ENCODE results near the gene MUC12. TPM values are rescaled to one million over a fixed set of nuclear protein-coding genes. Genes with fewer than 3 reads are reported as not detected.

MUC12 gene
- total RNA-seq, 2 experiments from 2014 or later: 0.39 to 0.60 TPM

- no peaks in the 10 kb centered on the region for H3K36me3 Mint-ChIP-seq (ENCODE audit: low read depth)
- DNase-seq: no peak
- Histone ChIP-seq H3K4me3 (ENCODE audit: low read length) (no peak overlapping the region), H3K27me3 (ENCODE audit: control insufficient read depth in 1 of 2, insufficient read depth in 2 of 2, low read length in 2 of 2) (peaks cover 47 to 62% of the 10 kb centered on the region in 2 experiments), H3K27ac (ENCODE audit: low read depth in 1 of 2, low read length in 2 of 2) (no peak overlapping the region), H3K9me3 (ENCODE audit: control insufficient read depth in 1 of 2, insufficient read depth in 1 of 2, low read length in 2 of 2) (peaks cover 0 to 34% of the 10 kb centered on the region in 2 experiments), H3K36me3 (ENCODE audit: insufficient read depth, low read length) (no peaks in the 10 kb centered on the region), H3K4me1 (ENCODE audit: insufficient read depth, low read length) (peaks cover 28% of the 10 kb centered on the region)
- ATAC-seq (ENCODE audit: poor library complexity): no peak
- H3K4me3 Mint-ChIP-seq: no peak overlapping the region
- no peaks in the 10 kb centered on the region for H3K9me3 Mint-ChIP-seq
- peaks cover 22% of the 10 kb centered on the region for H3K4me1 Mint-ChIP-seq (ENCODE audit: low read depth)
- no peak overlapping the region for H3K27ac Mint-ChIP-seq
- ChIA-PET CTCF (no interaction called here), POLR2A (no interaction called here)
- intact Hi-C loops (cut with DNase I, micrococcal nuclease): no loop called here
- peaks cover 76% of the 10 kb centered on the region for H3K27me3 Mint-ChIP-seq
- TF ChIP-seq CTCF (IDR thresholded peaks at IDR 0.05): no peak
Observed at GRCh38 chr7:100968031-100968430, 1.3 kb upstream of the MUC12 start.

DNA sequence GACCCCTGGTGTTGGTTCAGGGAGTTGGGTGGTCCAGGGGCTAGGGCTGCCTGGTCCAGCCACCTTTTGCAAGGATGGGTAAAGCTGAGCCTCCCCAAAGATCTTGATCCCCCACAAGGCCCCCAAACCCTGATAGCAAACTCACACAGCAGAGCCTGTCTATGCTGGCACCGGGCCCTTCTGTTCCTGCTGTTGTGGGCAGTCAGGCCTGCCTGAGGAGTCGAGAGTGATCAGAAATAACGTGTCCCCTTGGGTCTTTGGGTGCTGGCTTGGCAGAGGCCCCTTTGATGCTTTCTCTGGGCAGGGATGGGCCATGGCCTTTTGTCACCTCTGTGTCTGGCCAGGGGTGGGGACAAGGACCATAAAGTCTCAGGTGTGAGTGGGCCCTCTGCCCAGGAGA is 715 bp upstream of the MUC12 start:
- H3K27ac Mint-ChIP-seq: no peak overlapping the region
- no peaks in the 10 kb centered on the region for H3K36me3 ChIP-seq (ENCODE audit: insufficient read depth, low read length)
- H3K4me1 Mint-ChIP-seq (ENCODE audit: low read depth): peaks cover 22% of the 10 kb centered on the region
- ATAC-seq (ENCODE audit: poor library complexity) (no peak), DNase-seq (no peak)
- peaks cover 41 to 57% of the 10 kb centered on the region in 2 experiments for H3K27me3 ChIP-seq (ENCODE audit: control insufficient read depth in 1 of 2, insufficient read depth in 2 of 2, low read length in 2 of 2)
- ChIA-PET POLR2A (no interaction called here), CTCF (no interaction called here)
- H3K9me3 ChIP-seq (ENCODE audit: control insufficient read depth in 1 of 2, insufficient read depth in 1 of 2, low read length in 2 of 2): peaks cover 0 to 34% of the 10 kb centered on the region in 2 experiments
- H3K4me1 ChIP-seq (ENCODE audit: insufficient read depth, low read length): peaks cover 28% of the 10 kb centered on the region
- intact Hi-C loops (cut with DNase I, micrococcal nuclease): no loop called here
- no peaks in the 10 kb centered on the region for H3K9me3 Mint-ChIP-seq
- peaks cover 72% of the 10 kb centered on the region for H3K27me3 Mint-ChIP-seq
- no peak overlapping the region for H3K27ac ChIP-seq (ENCODE audit: low read depth in 1 of 2, low read length in 2 of 2)
- H3K4me3 Mint-ChIP-seq: no peak overlapping the region
- H3K4me3 ChIP-seq (ENCODE audit: low read length): no peak overlapping the region
- H3K36me3 Mint-ChIP-seq (ENCODE audit: low read depth): no peaks in the 10 kb centered on the region
- no peak for TF ChIP-seq CTCF (IDR thresholded peaks at IDR 0.05)

DNA sequence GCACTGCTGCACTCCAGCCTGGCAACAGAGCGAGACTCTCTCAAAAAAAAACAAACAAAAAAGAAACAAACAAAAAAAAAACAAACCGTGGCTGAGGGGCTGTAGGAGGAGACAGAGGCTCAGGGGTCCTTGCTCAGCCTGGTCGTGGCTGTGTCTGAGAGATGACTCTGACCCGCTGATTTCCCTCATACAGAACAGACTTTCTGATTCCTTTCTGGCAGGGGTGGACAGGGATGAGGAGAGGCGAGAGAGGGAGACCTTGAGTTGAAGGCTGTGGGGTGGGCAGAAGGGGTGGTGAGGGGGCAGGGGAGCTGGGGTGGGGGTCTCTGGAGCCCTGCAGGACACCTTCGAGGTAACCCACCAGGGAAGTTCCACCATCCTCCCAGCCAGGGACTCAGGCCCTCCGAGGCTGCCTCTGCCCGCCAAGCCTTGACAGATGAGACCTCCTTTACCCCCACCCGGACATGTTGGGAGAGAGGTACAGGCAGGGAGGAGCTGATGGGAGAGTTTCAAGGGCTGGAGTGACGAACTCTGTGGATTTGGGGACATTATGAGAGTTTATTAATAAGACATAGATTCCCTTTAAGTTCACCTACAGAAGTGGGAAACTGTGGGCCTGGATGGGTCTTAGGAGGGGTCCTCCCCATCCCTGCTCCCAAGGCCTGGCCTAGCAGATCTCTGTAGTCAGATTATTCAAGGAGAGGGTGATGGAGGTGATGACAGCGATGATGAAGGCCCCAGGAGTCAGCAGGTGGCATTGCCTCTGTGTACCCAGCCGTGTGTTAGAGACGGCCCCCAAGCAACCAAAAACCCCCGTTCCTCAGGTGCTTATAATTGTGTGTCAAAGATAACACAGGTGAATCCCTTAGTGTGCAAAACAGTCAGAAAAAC is 2.0 kb downstream of the MUC12 start:
- intact Hi-C loops (cut with DNase I, micrococcal nuclease): no loop called here
- Mint-ChIP-seq H3K27me3 (peaks cover 66% of the 10 kb centered on the region), H3K9me3 (peaks cover 4% of the 10 kb centered on the region), H3K4me1 (ENCODE audit: low read depth) (peaks cover 14% of the 10 kb centered on the region), H3K27ac (no peak overlapping the region), H3K36me3 (ENCODE audit: low read depth) (no peaks in the 10 kb centered on the region), H3K4me3 (no peak overlapping the region)
- ChIA-PET CTCF (no interaction called here), POLR2A (no interaction called here)
- peaks cover 0 to 22% of the 10 kb centered on the region in 2 experiments for H3K9me3 ChIP-seq (ENCODE audit: control insufficient read depth in 1 of 2, insufficient read depth in 1 of 2, low read length in 2 of 2)
- ATAC-seq (ENCODE audit: poor library complexity): no peak
- peaks cover 18 to 31% of the 10 kb centered on the region in 2 experiments for H3K27me3 ChIP-seq (ENCODE audit: control insufficient read depth in 1 of 2, insufficient read depth in 2 of 2, low read length in 2 of 2)
- DNase-seq: no peak
- no peak overlapping the region for H3K4me3 ChIP-seq (ENCODE audit: low read length)
- H3K36me3 ChIP-seq (ENCODE audit: insufficient read depth, low read length): no peaks in the 10 kb centered on the region
- TF ChIP-seq CTCF (IDR thresholded peaks at IDR 0.05): no peak
- H3K27ac ChIP-seq (ENCODE audit: low read depth in 1 of 2, low read length in 2 of 2): no peak overlapping the region
- H3K4me1 ChIP-seq (ENCODE audit: insufficient read depth, low read length): peaks cover 12% of the 10 kb centered on the region
